Pons (tissue), 1 donor: ENCODE measurements around the gene NAGA.

Experiments used
- DNase-seq: peaks from one replicate; pipeline ENCODE4 v3.0.0-alpha.2; 2016; ENCODE audit warnings: low spot score

Gene NAGA

DNA sequence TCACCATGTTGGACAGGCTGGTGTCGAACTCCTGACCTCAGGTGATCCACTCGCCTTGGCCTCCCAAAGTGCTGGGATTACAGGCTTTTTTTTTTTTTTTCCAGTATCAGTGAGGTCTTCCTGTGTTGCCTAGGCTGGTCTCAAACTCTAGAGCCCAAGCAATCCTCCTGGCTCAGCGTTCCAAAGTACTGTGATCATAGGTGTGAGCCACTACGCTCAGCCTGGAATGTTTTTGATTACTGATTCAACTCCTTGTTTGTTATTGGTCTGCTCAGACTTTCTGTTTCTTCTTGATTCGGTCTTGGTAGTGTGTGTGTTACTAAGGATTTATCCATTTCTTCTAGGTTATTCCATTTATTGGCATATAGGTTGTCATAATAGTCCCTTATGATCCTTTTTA, 31.3 kb downstream of the NAGA start:
- no peak for DNase-seq

DNA sequence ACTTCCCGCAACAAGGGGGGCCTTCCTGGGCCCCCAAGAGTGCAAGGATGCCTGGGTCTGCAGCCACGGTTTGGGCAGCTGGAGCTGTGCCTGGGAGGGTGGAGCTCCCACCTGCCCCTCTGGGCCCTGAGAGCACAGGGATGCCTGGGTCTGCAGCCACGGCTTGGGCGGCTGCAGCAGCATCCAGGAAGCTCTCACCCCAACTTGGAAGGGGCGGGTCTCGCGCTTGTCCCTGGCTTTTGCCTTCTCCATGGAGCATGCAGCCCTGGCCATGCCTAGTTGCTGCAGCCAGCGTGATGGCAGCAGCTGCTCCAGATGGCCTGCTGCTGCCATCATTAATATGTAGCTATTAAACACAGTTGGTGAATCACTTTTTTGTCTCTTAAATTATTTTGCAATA, 35.4 kb downstream of the NAGA start:
- DNase-seq = no peak

DNA sequence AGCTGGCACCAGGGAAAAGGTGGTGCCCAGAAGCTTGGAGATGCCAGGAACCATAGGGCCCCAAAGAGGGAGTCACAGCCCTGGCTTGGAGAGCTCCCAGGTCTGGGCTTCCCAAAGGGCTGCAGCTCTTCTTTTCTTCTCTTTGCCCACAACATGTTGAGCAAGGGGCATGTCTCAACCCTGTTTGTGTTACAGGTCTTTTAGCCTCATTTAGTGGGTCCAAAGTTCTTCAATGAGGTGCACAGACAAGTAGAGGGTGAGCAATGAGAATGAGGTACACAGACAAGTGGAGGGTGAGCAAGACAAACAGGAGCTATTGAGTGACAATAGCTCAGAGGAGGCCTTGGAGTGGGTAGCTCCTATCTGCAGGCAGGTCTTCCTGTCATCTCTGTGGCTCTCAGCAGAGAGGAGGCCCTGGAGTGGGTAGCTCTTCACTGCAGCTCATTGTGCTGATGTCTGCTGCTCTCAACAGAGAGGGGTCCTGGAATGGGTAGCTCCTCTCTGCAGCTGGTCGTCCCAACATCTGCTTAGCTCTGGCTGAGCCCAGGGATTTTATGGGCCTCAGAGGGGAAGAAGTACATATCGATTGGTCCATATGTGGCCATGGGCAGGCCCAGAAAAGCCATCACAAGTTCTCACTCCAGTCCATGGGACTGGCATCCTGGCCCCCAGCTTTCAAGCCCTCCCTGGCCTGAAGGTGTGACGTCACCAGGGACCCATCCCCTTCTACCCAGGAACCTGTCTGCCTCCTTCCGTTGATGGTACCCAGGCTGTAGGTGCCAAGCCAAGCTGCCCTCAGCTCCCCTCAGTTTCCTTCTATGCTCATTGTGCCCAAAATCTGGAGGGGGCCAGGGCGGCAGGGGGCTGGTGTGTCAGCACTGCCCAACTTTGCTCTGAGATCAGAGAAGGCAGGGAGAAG, 37.1 kb downstream of the NAGA start:
- DNase-seq = no peak

DNA sequence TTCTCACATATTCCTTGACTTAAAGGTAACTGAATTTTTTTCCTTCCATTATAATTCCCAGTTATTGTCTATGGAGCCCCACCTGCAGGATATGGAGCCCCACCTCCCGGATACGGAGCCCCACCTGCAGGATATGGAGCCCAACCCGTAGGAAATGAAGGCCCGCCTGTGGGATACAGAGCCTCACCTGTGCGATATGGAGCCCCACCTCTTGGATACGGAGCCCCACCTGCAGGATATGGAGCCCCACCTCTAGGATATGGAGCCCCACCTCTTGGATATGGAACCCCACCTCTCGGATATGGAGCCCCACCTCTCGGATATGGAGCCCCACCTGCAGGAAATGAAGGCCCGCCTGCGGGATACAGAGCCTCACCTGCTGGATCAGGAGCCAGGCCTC, 43.9 kb downstream of the NAGA start:
- no peak for DNase-seq

DNA sequence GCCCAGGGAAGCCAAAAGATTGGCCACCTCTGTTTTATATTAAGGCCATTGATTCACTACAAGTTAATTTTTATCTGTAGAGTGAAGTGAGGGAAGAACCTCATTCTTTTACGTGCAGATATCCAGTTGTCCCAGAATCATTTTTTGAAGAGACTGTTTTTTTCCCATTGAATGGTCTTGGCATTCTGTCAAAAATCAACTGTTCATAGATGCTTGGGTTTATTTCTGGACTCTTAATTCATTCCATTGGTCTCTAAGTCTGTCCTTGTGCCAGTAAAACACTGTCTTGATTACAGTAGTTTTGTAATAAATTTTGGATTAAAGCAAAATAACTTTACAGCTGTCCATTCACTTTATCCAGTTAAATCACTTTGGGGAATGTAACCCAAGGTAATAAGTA, 45.2 kb downstream of the NAGA start:
- DNase-seq = no peak

DNA sequence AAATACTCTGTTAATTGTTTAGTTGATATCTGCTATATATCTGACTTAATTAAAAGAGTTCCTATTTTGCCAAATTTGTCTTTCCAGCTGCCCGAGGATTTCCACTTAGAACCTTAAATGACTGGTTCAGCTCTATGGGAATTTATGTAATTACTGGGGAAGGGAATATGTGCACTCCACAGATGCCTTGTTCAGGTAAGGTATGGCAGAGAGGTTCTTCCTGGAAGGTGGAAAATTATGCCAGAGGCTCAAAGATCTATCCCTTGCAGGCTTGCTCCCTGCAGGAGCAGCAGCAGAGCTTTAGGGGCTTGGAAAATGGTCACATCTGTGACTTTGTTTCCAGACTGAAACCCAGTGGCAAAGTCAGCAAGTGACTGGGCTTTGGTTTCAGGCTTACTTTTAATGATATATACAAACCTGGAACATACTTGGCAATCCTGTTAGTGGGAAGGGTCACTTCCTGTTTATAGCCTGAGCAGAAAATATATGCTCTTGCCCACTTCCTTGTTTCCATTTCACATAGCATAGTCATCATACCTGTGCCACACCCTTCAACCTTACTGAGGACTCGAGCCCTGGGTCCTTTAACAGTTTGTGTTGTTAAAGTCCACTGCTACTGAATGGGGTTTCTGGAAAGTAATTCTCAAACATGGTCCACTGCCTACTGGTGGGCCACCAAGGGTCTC, 48.3 kb downstream of the NAGA start:
- DNase-seq = no peak

DNA sequence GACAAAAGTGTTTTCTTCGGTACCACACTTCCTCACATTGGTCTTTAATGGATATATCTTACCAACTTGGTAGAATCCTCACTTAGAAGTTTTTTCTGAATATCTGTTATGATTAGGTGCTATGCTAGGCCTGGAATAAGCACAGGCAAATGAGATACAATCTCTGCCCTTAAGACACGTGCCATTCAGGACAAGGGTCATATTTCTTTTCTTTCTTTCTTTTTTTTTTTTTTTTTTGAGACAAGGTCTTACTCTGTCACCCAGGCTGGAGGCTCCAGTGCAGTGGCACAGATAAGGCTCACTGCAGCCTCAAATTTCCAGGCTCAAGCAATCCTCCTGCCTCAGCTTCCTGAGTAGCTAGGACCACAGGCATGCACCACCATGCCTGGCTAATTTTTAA, 49.0 kb downstream of the NAGA start:
- DNase-seq = no peak

DNA sequence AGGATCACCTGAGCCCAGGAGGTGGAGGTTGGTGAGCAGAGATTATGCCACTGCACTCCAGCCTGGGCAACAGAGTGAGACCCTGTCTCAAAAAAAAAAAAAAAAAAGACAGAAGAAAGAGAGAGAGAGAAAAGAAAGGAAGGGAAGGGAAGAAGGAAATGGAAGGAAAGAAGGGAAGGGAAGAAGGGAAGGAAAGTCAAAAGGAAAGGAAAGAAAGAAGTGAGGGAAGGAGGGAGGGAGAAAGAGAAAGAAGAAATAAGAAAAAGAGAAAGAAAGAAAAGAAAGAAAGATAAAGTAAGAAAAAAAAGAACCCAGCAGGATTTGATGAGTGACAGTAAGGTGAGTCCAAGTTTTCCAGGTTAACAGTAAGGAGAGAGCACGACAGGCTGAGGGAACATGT, 52.4 kb downstream of the NAGA start:
- no peak for DNase-seq

DNA sequence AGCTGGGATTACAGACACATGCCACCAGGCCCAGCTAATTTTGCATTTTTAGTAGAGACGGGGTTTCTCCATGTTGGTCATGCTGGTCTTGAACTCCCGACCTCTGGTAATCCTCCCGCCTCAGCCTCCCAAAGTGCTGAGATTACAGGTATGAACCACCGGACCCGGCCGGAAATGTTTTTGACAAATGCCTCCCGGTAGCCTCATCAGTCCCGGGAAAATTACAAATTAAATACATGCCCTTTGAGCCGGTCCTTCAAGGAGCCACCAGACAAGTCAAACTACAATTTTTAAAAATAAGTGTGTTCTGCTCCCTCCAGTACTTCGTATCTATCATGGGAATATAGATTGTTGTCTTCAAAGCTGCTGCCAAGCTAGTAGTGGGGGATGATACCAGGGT, 54.5 kb downstream of the NAGA start:
- DNase-seq = no peak

DNA sequence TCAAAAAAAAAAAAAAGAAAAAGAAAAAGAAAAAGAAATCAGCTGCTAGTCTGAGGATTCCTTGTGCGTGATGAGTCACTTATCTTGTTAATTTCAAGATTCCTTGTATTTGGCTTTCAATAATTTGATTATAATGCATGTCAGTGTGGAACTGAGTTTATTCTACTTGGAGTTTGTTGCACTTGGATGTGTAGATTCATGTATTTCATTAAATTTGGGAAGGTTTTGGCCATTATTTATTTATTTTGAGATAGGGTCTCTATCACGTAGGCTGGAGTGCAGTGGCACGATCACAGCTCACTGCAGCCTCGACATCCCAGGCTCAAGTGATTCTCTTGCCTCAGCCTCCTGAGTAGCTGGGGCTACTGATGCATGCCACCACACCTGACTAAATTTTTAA, 57.2 kb downstream of the NAGA start:
- no peak for DNase-seq

DNA sequence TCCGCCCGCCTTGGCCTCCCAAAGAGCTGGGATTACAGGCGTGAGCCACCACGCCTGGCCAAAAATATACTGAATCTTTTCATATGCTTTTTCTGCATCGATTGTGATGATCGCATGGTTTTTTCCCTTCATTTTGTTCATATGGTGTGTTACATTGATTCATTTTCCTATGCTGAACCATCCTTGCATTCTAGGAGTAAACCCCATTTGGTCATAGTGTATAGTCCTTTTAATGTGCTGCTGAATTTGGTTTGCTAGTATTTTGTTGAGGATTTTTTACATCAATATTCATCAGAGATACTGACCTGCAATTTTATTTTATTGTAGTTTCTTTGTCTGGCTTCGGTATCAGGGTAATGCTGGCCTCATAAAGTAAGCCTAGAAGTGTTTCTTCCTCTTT, 59.8 kb downstream of the NAGA start:
- no peak for DNase-seq
